B cell (primary cell): ENCODE results near the gene ST6GALNAC2. TPM values are rescaled to one million over a fixed set of nuclear protein-coding genes. Genes with fewer than 3 reads are reported as not detected.

Source experiments
- ATAC-seq: fragments of 200-7000 bp; cut with Tn5 transposase; one replicate; pipeline ENCODE4 v1.10.0; 2021; ENCODE audit warnings: low read depth, mild to moderate bottlenecking, moderate number of reproducible peaks, moderate library complexity
- CTCF ChIA-PET: fragments of 350-600 bp; sonication (Branson Sonifier 250); formaldehyde crosslinking; loops from one replicate; lab custom pipeline; 2021; ENCODE audit warnings: antibody characterized with exemption, inconsistent platforms; lab: Charles Lee
- POLR2A ChIA-PET: fragments of 350-600 bp; sonication (Branson Sonifier 250); formaldehyde crosslinking; loops from one replicate; lab custom pipeline; 2021; ENCODE audit warnings: antibody characterized with exemption; lab: Charles Lee
- DNase-seq: peaks from one replicate; pipeline ENCODE4 v3.0.0; 2013
- H2AFZ ChIP-seq: 2 replicates; pipeline ENCODE4 v1.6.1; 2012; ENCODE audit warnings: mild to moderate bottlenecking, low read depth, low read length; ENCODE audit not compliant: insufficient read depth, poor library complexity, severe bottlenecking
- H3K27ac ChIP-seq, 2 donors: 1 replicate in 1 of 2; 2 replicates in 1 of 2; pipeline ENCODE4 v1.5.1; 2012 to 2013; ENCODE audit warnings: low read length in 2 of 2, mild to moderate bottlenecking in 2 of 2, moderate library complexity in 1 of 2
- H3K27me3 ChIP-seq, 4 experiments: fragments of 200-600 bp in 1 of 4; sonication (generic) in 1 of 4; replicated peaks in 1 of 4; 1 replicate in 2 of 4; 2 replicates in 2 of 4; pipeline versions ENCODE4 v1.6.1 to v1.7.0; 2013 to 2016; ENCODE audit warnings: low read length in 3 of 4, mild to moderate bottlenecking in 2 of 4, mixed read lengths in 1 of 4, moderate library complexity in 1 of 4; ENCODE audit not compliant: insufficient read depth in 4 of 4, control insufficient read depth in 3 of 4; ENCODE audit errors: control extremely low read depth in 1 of 4
- H3K36me3 ChIP-seq, 2 experiments: replicated peaks in 1 of 2; 1 replicate in 1 of 2; 2 replicates in 1 of 2; pipeline versions ENCODE4 v1.6.1 to v1.7.1; 2013; ENCODE audit warnings: low read length in 1 of 2; ENCODE audit not compliant: insufficient read depth in 2 of 2, control insufficient read depth in 1 of 2; ENCODE audit errors: control extremely low read depth in 1 of 2, extremely low read depth in 1 of 2
- H3K4me1 ChIP-seq, 2 donors: fragments of 200-600 bp in 1 of 2; sonication (generic) in 1 of 2; 1 replicate in 1 of 2; 2 replicates in 1 of 2; pipeline versions ENCODE4 v1.5.1 to v1.6.1; 2013 to 2017; ENCODE audit warnings: low read length in 2 of 2; ENCODE audit not compliant: control insufficient read depth in 2 of 2, insufficient read depth in 2 of 2
- H3K4me2 ChIP-seq: replicated peaks from 2 replicates; pipeline ENCODE3; 2012; ENCODE audit warnings: mild to moderate bottlenecking, low read depth, low read length; ENCODE audit not compliant: poor library complexity, severe bottlenecking
- H3K4me3 ChIP-seq, 5 experiments: fragments of 200-600 bp in 1 of 5; sonication (generic) in 1 of 5; 1 replicate in 3 of 5; 2 replicates in 2 of 5; pipeline versions ENCODE4 v1.5.1 to v1.7.0; 2011 to 2016; ENCODE audit warnings: low read length in 4 of 5, mild to moderate bottlenecking in 4 of 5, low read depth in 2 of 5, control low read depth in 1 of 5, moderate library complexity in 1 of 5; ENCODE audit not compliant: insufficient read depth in 1 of 5; ENCODE audit errors: control extremely low read depth in 1 of 5, extremely low read depth in 1 of 5
- H3K79me2 ChIP-seq: fragments of 200-600 bp; sonication (generic); one replicate; pipeline ENCODE4 v1.6.0; 2016; ENCODE audit warnings: low read length; ENCODE audit not compliant: control insufficient read depth, insufficient read depth
- H3K9ac ChIP-seq: fragments of 200-600 bp; sonication (generic); 2 replicates; pipeline ENCODE4 v1.6.1; 2017; ENCODE audit warnings: mild to moderate bottlenecking, low read length, moderate library complexity
- H3K9me3 ChIP-seq, 3 donors: one replicate each; pipeline versions ENCODE4 v1.6.1 to v1.7.1; 2013; ENCODE audit warnings: low read length in 2 of 3; ENCODE audit not compliant: control insufficient read depth in 2 of 3, insufficient read depth in 1 of 3; ENCODE audit errors: control extremely low read depth in 1 of 3
- H4K20me1 ChIP-seq: 2 replicates; pipeline ENCODE4 v1.6.0; 2012; ENCODE audit warnings: mild to moderate bottlenecking, low read length; ENCODE audit not compliant: insufficient read depth, control insufficient read depth, poor library complexity, severe bottlenecking
- H3K27ac Mint-ChIP-seq: one replicate; pipeline ENCODE4 v1.8.0; 2021; ENCODE audit warnings: mixed read lengths
- H3K27me3 Mint-ChIP-seq: one replicate; pipeline ENCODE4 v1.8.0; 2021; ENCODE audit warnings: mixed read lengths
- H3K4me1 Mint-ChIP-seq: one replicate; pipeline ENCODE4 v1.8.0; 2021; ENCODE audit warnings: mixed read lengths
- H3K4me3 Mint-ChIP-seq: one replicate; pipeline ENCODE4 v1.8.0; 2021; ENCODE audit warnings: mixed read lengths
- H3K9me3 Mint-ChIP-seq: one replicate; pipeline ENCODE4 v1.8.0; 2022; ENCODE audit warnings: mixed read lengths; ENCODE audit not compliant: insufficient read depth
- EZH2 ChIP-seq: IDR thresholded peaks from 2 replicates; pipeline ENCODE4 v1.6.1; 2012; ENCODE audit warnings: borderline replicate concordance, low read depth, mild to moderate bottlenecking, moderate library complexity, low read length; ENCODE audit not compliant: insufficient read depth, poor library complexity, severe bottlenecking
- WGBS: methylation state at CpG from one replicate; pipeline ENCODE4 v1.1.5; 2013; ENCODE audit warnings: missing lambda C conversion rate; ENCODE audit not compliant: insufficient coverage; 5-methylcytosine and 5-hydroxymethylcytosine counted together
- intact Hi-C: fragments of 100-400 bp; cut with micrococcal nuclease; formaldehyde crosslinking; loops from one replicate; pipeline ENCODE4 v1.10.0; 2022
- polyA plus RNA-seq: library from polyadenylated mRNA; depleted of rRNA; stranded (reverse); fragments of >200 nt; gene quantifications from 2 replicates; pipeline ENCODE4 v1.2.3, GENCODE V29; 2012
- total RNA-seq, 2 donors: library from RNA; stranded (reverse); fragments of 120-200 nt in 1 of 2; gene quantifications; 1 replicate in 1 of 2; 2 replicates in 1 of 2; pipeline versions ENCODE4 v1.2.3 to v1.2.4, GENCODE V29; 2013 to 2022
- TF ChIP-seq, protein P1 (sequence below): fragments of 200-600 bp; IDR thresholded peaks from one replicate; pipeline ENCODE4 v1.8.0; 2022; ENCODE audit warnings: antibody characterized with exemption, mild to moderate bottlenecking

The ST6GALNAC2 gene
- total and polyA plus RNA-seq, 2 donors (not counting 1 experiment from before 2014, with no cell fraction given): 0.58 to 2.7 TPM

DNA sequence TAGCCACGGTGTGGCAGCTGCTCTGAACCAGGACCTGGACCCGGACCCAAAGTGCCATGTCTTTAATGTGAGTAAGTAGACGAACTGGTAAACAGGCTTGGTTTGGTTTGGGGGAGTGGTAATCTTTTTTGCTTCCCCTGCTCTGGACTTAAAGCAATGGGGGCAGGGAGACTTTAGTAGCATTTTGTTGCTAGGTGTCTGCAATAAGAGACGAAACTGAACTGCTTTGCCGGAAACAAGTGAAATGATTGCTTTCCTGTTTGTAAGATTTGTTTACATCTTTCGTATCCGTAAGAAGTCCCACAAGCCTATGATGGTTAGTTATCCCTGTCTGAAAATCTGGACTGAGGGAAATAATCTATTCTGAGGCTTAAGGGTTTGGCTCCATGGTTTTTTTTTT is 24.3 kb downstream of the ST6GALNAC2 start:
- no peak overlapping the region for H3K9ac ChIP-seq
- intact Hi-C loops: no loop called here

DNA sequence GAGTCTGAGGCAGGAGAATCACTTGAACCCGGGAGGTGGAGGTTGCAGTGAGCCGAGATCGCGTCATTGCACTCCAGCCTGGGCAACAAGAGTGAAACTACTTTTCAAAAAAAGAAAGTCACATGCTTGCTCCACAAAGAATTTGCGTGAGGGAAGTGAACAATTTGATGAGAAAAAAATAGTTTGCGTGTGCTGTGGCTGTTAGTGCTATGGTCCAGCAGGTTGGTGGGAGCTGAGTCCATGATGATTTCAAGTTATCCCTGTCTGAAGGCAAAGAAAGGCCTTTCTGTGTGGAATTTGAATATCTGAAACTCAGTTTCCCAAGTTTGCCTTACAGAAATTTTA is 24.8 kb downstream of the ST6GALNAC2 start:
- Histone ChIP-seq H2AFZ (no peak overlapping the region), H3K4me3 (no peak overlapping the region), H3K9me3 (no peaks in the 10 kb centered on the region), H3K79me2 (peaks cover 45% of the 10 kb centered on the region), H3K9ac (no peak overlapping the region), H4K20me1 (peaks cover 20% of the 10 kb centered on the region), H3K36me3 (peaks cover 1 to 35% of the 10 kb centered on the region in 2 experiments), H3K27ac (peak overlapping the region in 1 of 2 donors; percentile 8), H3K4me2 (no peak overlapping the region), H3K4me1 (peaks cover 16 to 37% of the 10 kb centered on the region in 2 donors), H3K27me3 (no peaks in the 10 kb centered on the region)
- H3K9me3 Mint-ChIP-seq: no peaks in the 10 kb centered on the region
- TF ChIP-seq, protein P1, sequence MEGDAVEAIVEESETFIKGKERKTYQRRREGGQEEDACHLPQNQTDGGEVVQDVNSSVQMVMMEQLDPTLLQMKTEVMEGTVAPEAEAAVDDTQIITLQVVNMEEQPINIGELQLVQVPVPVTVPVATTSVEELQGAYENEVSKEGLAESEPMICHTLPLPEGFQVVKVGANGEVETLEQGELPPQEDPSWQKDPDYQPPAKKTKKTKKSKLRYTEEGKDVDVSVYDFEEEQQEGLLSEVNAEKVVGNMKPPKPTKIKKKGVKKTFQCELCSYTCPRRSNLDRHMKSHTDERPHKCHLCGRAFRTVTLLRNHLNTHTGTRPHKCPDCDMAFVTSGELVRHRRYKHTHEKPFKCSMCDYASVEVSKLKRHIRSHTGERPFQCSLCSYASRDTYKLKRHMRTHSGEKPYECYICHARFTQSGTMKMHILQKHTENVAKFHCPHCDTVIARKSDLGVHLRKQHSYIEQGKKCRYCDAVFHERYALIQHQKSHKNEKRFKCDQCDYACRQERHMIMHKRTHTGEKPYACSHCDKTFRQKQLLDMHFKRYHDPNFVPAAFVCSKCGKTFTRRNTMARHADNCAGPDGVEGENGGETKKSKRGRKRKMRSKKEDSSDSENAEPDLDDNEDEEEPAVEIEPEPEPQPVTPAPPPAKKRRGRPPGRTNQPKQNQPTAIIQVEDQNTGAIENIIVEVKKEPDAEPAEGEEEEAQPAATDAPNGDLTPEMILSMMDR: no peak
- TF ChIP-seq EZH2: no peak
- POLR2A ChIA-PET: no interaction called here
- CTCF ChIA-PET: interaction anchor here (1.2 to 7.1 kb wide), 4 partner anchors 25 to 153 kb away, joined by 3 to 84 read pairs (median 6); partner anchors contain the start of gene ST6GALNAC2
- H3K4me3 Mint-ChIP-seq: peak overlapping the region; percentile 35
- intact Hi-C loops: no loop called here
- H3K4me1 Mint-ChIP-seq: peaks cover 56% of the 10 kb centered on the region
- DNase-seq: no peak
- 42% methylated on average over 3 of the region's 6 CpGs for WGBS
- ATAC-seq: no peak
- H3K27me3 Mint-ChIP-seq: no peaks in the 10 kb centered on the region
- H3K27ac Mint-ChIP-seq: peak overlapping the region; percentile 63

More for the DNA sequence above, 24.3 kb downstream of the ST6GALNAC2 start:
- H4K20me1 ChIP-seq: peaks cover 25% of the 10 kb centered on the region
- no peaks in the 10 kb centered on the region for H3K27me3 ChIP-seq
- no peak for ATAC-seq
- no peak overlapping the region for H3K4me2 ChIP-seq
- WGBS: 90% methylated on average over 4 of the region's 7 CpGs
- peak overlapping the region in 1 of 2 donors; percentile 8 for H3K27ac ChIP-seq
- DNase-seq: no peak
- Mint-ChIP-seq H3K4me1 (peaks cover 60% of the 10 kb centered on the region), H3K4me3 (peak overlapping the region; percentile 35), H3K27ac (peak overlapping the region; percentile 32), H3K27me3 (no peaks in the 10 kb centered on the region), H3K9me3 (no peaks in the 10 kb centered on the region)
- POLR2A ChIA-PET: no interaction called here
- peaks cover 45% of the 10 kb centered on the region for H3K79me2 ChIP-seq
- CTCF ChIA-PET: interaction anchor here (1.2 to 7.1 kb wide), 4 partner anchors 25 to 153 kb away, joined by 3 to 84 read pairs (median 6); partner anchors contain the start of gene ST6GALNAC2
- no peak overlapping the region for H3K4me3 ChIP-seq
- H2AFZ ChIP-seq: no peak overlapping the region
- TF ChIP-seq, protein P1: no peak
- TF ChIP-seq EZH2: no peak
- peaks cover 16 to 37% of the 10 kb centered on the region in 2 donors for H3K4me1 ChIP-seq
- peaks cover 1 to 38% of the 10 kb centered on the region in 2 experiments for H3K36me3 ChIP-seq
- H3K9me3 ChIP-seq: no peaks in the 10 kb centered on the region
